Measurements from ENCODE around the gene ZNF385A.

- TF ChIP-seq POLR2AphosphoS5 (IDR thresholded peaks at IDR 0.05; ENCODE audit: low read depth, low read length) (no peak), SIN3A (IDR thresholded peaks at IDR 0.05; ENCODE audit: borderline replicate concordance, insufficient read depth, low read depth, low read length) (no peak)
- TF ChIP-seq, protein P1, sequence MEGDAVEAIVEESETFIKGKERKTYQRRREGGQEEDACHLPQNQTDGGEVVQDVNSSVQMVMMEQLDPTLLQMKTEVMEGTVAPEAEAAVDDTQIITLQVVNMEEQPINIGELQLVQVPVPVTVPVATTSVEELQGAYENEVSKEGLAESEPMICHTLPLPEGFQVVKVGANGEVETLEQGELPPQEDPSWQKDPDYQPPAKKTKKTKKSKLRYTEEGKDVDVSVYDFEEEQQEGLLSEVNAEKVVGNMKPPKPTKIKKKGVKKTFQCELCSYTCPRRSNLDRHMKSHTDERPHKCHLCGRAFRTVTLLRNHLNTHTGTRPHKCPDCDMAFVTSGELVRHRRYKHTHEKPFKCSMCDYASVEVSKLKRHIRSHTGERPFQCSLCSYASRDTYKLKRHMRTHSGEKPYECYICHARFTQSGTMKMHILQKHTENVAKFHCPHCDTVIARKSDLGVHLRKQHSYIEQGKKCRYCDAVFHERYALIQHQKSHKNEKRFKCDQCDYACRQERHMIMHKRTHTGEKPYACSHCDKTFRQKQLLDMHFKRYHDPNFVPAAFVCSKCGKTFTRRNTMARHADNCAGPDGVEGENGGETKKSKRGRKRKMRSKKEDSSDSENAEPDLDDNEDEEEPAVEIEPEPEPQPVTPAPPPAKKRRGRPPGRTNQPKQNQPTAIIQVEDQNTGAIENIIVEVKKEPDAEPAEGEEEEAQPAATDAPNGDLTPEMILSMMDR (IDR thresholded peaks at IDR 0.05): no peak
- TF ChIP-seq, protein P2, sequence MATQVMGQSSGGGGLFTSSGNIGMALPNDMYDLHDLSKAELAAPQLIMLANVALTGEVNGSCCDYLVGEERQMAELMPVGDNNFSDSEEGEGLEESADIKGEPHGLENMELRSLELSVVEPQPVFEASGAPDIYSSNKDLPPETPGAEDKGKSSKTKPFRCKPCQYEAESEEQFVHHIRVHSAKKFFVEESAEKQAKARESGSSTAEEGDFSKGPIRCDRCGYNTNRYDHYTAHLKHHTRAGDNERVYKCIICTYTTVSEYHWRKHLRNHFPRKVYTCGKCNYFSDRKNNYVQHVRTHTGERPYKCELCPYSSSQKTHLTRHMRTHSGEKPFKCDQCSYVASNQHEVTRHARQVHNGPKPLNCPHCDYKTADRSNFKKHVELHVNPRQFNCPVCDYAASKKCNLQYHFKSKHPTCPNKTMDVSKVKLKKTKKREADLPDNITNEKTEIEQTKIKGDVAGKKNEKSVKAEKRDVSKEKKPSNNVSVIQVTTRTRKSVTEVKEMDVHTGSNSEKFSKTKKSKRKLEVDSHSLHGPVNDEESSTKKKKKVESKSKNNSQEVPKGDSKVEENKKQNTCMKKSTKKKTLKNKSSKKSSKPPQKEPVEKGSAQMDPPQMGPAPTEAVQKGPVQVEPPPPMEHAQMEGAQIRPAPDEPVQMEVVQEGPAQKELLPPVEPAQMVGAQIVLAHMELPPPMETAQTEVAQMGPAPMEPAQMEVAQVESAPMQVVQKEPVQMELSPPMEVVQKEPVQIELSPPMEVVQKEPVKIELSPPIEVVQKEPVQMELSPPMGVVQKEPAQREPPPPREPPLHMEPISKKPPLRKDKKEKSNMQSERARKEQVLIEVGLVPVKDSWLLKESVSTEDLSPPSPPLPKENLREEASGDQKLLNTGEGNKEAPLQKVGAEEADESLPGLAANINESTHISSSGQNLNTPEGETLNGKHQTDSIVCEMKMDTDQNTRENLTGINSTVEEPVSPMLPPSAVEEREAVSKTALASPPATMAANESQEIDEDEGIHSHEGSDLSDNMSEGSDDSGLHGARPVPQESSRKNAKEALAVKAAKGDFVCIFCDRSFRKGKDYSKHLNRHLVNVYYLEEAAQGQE (IDR thresholded peaks at IDR 0.05; ENCODE audit: insufficient read depth in 1 of 2, low read depth in 2 of 2, low read length in 1 of 2): no peak
These were observed 9.8 kb downstream of the ZNF385A start for GRCh38 chr12:54374562-54375258.

All from Panc1 (cell line).